ENCODE data around the gene PHACTR1. TPM values are rescaled to one million over a fixed set of nuclear protein-coding genes. Genes with fewer than 3 reads are reported as not detected.

PHACTR1 gene
- total RNA-seq, 4 donors from 2014 or later = 1.2 to 3.2 (median 1.6) TPM; not detected in 1

DNA sequence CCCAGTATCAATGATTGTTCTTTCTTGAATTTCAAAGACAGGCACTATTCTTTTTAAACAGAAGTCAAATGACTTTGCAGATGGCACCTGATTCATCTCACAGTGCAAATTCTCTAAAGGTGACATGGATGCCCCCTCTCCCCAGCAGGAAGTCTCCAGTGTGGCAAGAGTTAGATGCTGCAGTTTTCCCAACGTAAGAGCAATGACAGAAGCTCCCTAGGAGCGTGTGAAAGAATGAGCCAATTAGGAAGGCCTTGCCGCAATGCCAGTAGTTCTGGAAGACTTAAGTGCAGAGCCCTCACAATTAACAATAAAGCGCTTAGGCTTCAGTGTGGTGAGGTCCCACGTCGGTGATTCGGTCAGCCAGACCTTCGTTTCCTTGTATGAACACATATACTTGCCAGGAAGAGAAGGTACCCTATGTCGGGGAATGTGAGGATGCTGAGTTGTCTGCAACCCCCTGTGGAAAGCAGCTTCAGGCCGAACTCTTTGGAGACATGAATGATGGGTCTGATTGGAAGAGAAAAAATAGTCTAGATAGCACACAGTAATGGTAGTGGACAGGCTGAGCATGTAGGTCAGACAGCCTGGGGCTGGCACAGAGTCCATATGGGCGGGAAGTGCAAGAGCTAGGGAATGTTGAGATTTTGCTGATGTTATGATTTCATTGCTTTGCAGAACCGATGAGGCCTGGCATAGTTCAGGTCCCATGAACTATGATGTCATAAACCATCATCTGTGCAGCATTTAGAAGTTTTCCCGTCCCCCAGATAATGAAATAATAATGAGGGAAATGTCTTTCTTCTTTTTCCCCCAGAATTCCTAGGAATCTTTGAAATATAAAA is 132.6 kb downstream of the PHACTR1 start:
- no peak for TF ChIP-seq POLR2A (IDR thresholded peaks at IDR 0.05)
- TF ChIP-seq POLR2AphosphoS5 (IDR thresholded peaks at IDR 0.05) = no peak
- TF ChIP-seq CTCF (IDR thresholded peaks at IDR 0.05) = no peak
- no peak for TF ChIP-seq EP300 (IDR thresholded peaks at IDR 0.05; ENCODE audit: low read depth)
- in situ Hi-C loops (cut with MboI; ENCODE audit: low pct_ligation_motif_present in 1 of 4, low pct_unique_long_range_greater_than_20kb in 1 of 4, low sequenced_read_pairs in 3 of 4) = no loop called here
- Histone ChIP-seq H3K4me3 (no peak overlapping the region), H3K27ac (no peak overlapping the region), H3K36me3 (peaks cover 0 to 2% (median 0%) of the 10 kb centered on the region in 4 donors), H3K27me3 (no peaks in the 10 kb centered on the region), H3K4me1 (no peaks in the 10 kb centered on the region), H3K9me3 (no peaks in the 10 kb centered on the region)
- intact Hi-C loops (cut with DNase I; ENCODE audit: low total_unique reads) = no loop called here
- DNase-seq = no peak
- 57 to 66% methylated on average over 7 to 13 of the region's 13 CpGs for WGBS, 2 donors (ENCODE audit: low coverage in 1 of 2)

DNA sequence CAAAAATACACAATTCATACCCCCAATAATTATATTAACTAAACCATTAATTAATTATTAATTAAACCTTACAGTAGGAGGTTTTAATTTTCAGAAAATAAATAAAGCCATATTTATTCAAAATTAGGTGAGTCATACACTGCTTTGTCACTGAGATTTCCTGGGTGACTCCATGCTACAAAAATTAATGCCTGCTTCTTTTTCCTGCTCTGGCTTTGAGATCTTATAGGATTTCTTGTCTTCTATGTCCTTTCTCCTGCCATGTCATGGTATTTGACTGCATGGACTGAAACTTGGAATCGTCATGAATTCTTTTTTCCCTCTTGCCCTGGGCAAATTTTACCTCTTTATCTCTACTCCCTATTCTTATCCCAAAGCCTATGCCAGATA is 133.2 kb downstream of the PHACTR1 start:
- in situ Hi-C loops (cut with MboI; ENCODE audit: low pct_ligation_motif_present in 1 of 4, low pct_unique_long_range_greater_than_20kb in 1 of 4, low sequenced_read_pairs in 3 of 4) = no loop called here
- Histone ChIP-seq H3K27me3 (no peaks in the 10 kb centered on the region), H3K4me1 (no peaks in the 10 kb centered on the region), H3K4me3 (no peak overlapping the region), H3K9me3 (no peaks in the 10 kb centered on the region), H3K36me3 (peaks cover 0 to 2% (median 0%) of the 10 kb centered on the region in 4 donors), H3K27ac (no peak overlapping the region)
- WGBS, 2 donors (ENCODE audit: low coverage in 1 of 2) = 78 to 96% methylated on average over 1 of the region's 1 CpG
- intact Hi-C loops (cut with DNase I; ENCODE audit: low total_unique reads) = no loop called here
- DNase-seq = no peak
- TF ChIP-seq POLR2AphosphoS5 (IDR thresholded peaks at IDR 0.05) = no peak
- no peak for TF ChIP-seq EP300 (IDR thresholded peaks at IDR 0.05; ENCODE audit: low read depth)
- TF ChIP-seq POLR2A (IDR thresholded peaks at IDR 0.05) = no peak
- TF ChIP-seq CTCF (IDR thresholded peaks at IDR 0.05) = no peak

GRCh38 chr6:12851123-12851695 is 134.6 kb downstream of the PHACTR1 start:
- in situ Hi-C loops (cut with MboI; ENCODE audit: low pct_ligation_motif_present in 1 of 4, low pct_unique_long_range_greater_than_20kb in 1 of 4, low sequenced_read_pairs in 3 of 4) = no loop called here
- no peak overlapping the region for H3K4me3 ChIP-seq
- TF ChIP-seq EP300 (IDR thresholded peaks at IDR 0.05; ENCODE audit: low read depth) (no peak), CTCF (IDR thresholded peaks at IDR 0.05) (no peak), POLR2A (IDR thresholded peaks at IDR 0.05) (no peak)
- intact Hi-C loops (cut with DNase I; ENCODE audit: low total_unique reads) = no loop called here
- no peaks in the 10 kb centered on the region for H3K9me3 ChIP-seq
- H3K27me3 ChIP-seq = no peaks in the 10 kb centered on the region
- peaks cover 0 to 2% (median 0%) of the 10 kb centered on the region in 4 donors for H3K36me3 ChIP-seq
- 70 to 71% methylated on average over 5 to 6 of the region's 6 CpGs for WGBS, 2 donors (ENCODE audit: low coverage in 1 of 2)
- no peak for DNase-seq
- no peaks in the 10 kb centered on the region for H3K4me1 ChIP-seq
- no peak overlapping the region for H3K27ac ChIP-seq

DNA sequence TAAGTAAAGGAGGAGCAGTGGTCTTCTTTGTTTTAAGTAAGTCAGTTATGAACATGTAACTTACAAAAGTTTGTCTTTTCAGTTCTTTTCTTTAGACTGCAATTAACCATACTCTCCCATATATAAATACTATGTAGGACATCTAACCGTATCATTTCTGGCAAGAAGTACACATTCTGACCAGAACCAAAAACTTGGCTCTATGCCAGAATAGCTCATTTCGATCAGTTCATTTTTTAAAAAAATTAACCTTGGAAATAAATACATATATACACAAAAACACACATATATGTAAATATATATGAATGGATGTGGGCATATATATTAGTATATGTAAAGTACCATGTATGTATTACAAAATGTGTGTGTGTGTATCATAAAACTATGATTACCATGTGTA is 145.0 kb downstream of the PHACTR1 start:
- Histone ChIP-seq H3K36me3 (no peaks in the 10 kb centered on the region), H3K4me1 (no peaks in the 10 kb centered on the region), H3K27ac (no peak overlapping the region), H3K27me3 (peaks cover 4% of the 10 kb centered on the region), H3K9me3 (no peaks in the 10 kb centered on the region), H3K4me3 (no peak overlapping the region)
- no peak for TF ChIP-seq POLR2AphosphoS5 (IDR thresholded peaks at IDR 0.05)
- no peak for TF ChIP-seq CTCF (IDR thresholded peaks at IDR 0.05)
- no peak for TF ChIP-seq EP300 (IDR thresholded peaks at IDR 0.05; ENCODE audit: low read depth)
- no peak for TF ChIP-seq POLR2A (IDR thresholded peaks at IDR 0.05)
- intact Hi-C loops (cut with DNase I; ENCODE audit: low total_unique reads) (loop anchor here (2.0 kb wide), 1 partner anchor 51 kb away; no protein-coding TSS in a partner anchor), in situ Hi-C loops (cut with MboI; ENCODE audit: low pct_ligation_motif_present in 1 of 4, low pct_unique_long_range_greater_than_20kb in 1 of 4, low sequenced_read_pairs in 3 of 4) (no loop called here)
- DNase-seq = no peak
- 65 to 71% methylated on average over 2 of the region's 2 CpGs for WGBS, 2 donors (ENCODE audit: low coverage in 1 of 2)
